IMR-90 (cell line): ENCODE results near the gene RNF166. TPM values are rescaled to one million over a fixed set of nuclear protein-coding genes. Genes with fewer than 3 reads are reported as not detected.

ENCODE experiments used
- ATAC-seq: fragments of 200-7000 bp; cut with Tn5 transposase; 2 replicates; pipeline ENCODE4 v1.9.1; 2020; ENCODE audit warnings: low read depth, mild to moderate bottlenecking, moderate library complexity
- BruUV-seq: library from RNA; stranded (reverse); fragments of 400-500 nt; replicated peaks from 2 replicates; lab custom pipeline; 2021; lab: Mats Ljungman, UMichigan
- CTCF ChIA-PET: fragments of 300-600 bp; formaldehyde crosslinking; extraction: SDS; loops from one replicate; lab custom pipeline; 2021; ENCODE audit warnings: antibody characterized with exemption; lab: Yijun Ruan, JAX
- POLR2A ChIA-PET: fragments of 300-600 bp; sonication (Branson Sonifier 250); formaldehyde crosslinking; loops from one replicate; lab custom pipeline; 2022; ENCODE audit warnings: antibody characterized with exemption; ENCODE audit not compliant: unreplicated experiment; lab: Charles Lee
- DNase-seq: peaks from one replicate; pipeline ENCODE4 v3.0.0; 2013
- H2AFZ ChIP-seq: replicated peaks from 2 replicates; pipeline ENCODE3; 2013; ENCODE audit warnings: low read length, mild to moderate bottlenecking; ENCODE audit not compliant: poor library complexity
- H2AK5ac ChIP-seq: 2 replicates; pipeline ENCODE4 v1.6.1; 2013; ENCODE audit warnings: low read depth, low read length, inconsistent platforms
- H2AK9ac ChIP-seq: replicated peaks from 2 replicates; pipeline ENCODE3; 2013; ENCODE audit warnings: mild to moderate bottlenecking, low read depth, low read length, moderate library complexity; ENCODE audit not compliant: poor library complexity
- H2BK120ac ChIP-seq: 2 replicates; pipeline ENCODE4 v1.6.1; 2013; ENCODE audit warnings: low read depth, low read length, inconsistent platforms
- H2BK15ac ChIP-seq: 3 replicates; pipeline ENCODE4 v1.6.1; 2013; ENCODE audit warnings: low read depth, low read length, inconsistent platforms
- H2BK20ac ChIP-seq: 2 replicates; pipeline ENCODE4 v1.6.1; 2013; ENCODE audit warnings: low read depth, mild to moderate bottlenecking, inconsistent platforms, low read length, moderate library complexity
- H2BK5ac ChIP-seq: 2 replicates; pipeline ENCODE4 v1.6.1; 2013; ENCODE audit warnings: mild to moderate bottlenecking, low read depth, low read length, inconsistent platforms; ENCODE audit not compliant: poor library complexity, severe bottlenecking
- H3K14ac ChIP-seq: replicated peaks from 2 replicates; pipeline ENCODE4 v1.6.1; 2013; ENCODE audit warnings: low read depth, low read length, inconsistent platforms
- H3K18ac ChIP-seq: 2 replicates; pipeline ENCODE4 v1.6.1; 2013; ENCODE audit warnings: low read depth, low read length, control low read depth
- H3K23ac ChIP-seq: 2 replicates; pipeline ENCODE4 v1.6.1; 2013; ENCODE audit warnings: low read depth, low read length, inconsistent platforms
- H3K27ac ChIP-seq: 2 replicates; pipeline ENCODE4 v1.5.1; 2013; ENCODE audit warnings: mild to moderate bottlenecking, control low read depth, low read length; ENCODE audit not compliant: insufficient read depth
- H3K27me3 ChIP-seq: 2 replicates; pipeline ENCODE4 v1.6.1; 2013; ENCODE audit warnings: low read length; ENCODE audit not compliant: control insufficient read depth, insufficient read depth
- H3K36me3 ChIP-seq: 2 replicates; pipeline ENCODE4 v1.6.1; 2013; ENCODE audit warnings: low read length, mixed read lengths; ENCODE audit not compliant: control insufficient read depth, insufficient read depth
- H3K4ac ChIP-seq: 2 replicates; pipeline ENCODE4 v1.6.1; 2013; ENCODE audit warnings: low read depth, low read length, inconsistent platforms
- H3K4me1 ChIP-seq: 2 replicates; pipeline ENCODE4 v1.6.1; 2013; ENCODE audit warnings: low read length, mixed read lengths; ENCODE audit not compliant: control insufficient read depth, insufficient read depth
- H3K4me2 ChIP-seq: 2 replicates; pipeline ENCODE4 v1.6.1; 2013; ENCODE audit warnings: low read depth, mild to moderate bottlenecking, control low read depth, low read length, moderate library complexity
- H3K4me3 ChIP-seq: 2 replicates; pipeline ENCODE4 v1.5.1; 2013; ENCODE audit warnings: low read depth, mild to moderate bottlenecking, control low read depth, low read length, moderate library complexity; ENCODE audit not compliant: insufficient read depth
- H3K56ac ChIP-seq: 2 replicates; pipeline ENCODE4 v1.6.1; 2013; ENCODE audit warnings: low read length, inconsistent platforms; ENCODE audit not compliant: insufficient read depth; ENCODE audit errors: extremely low read depth
- H3K79me1 ChIP-seq, 2 experiments: 2 replicates each; pipeline ENCODE4 v1.6.1; 2013; ENCODE audit warnings: low read length in 2 of 2, inconsistent platforms in 1 of 2, low read depth in 1 of 2
- H3K9ac ChIP-seq: 2 replicates; pipeline ENCODE4 v1.6.1; 2013; ENCODE audit warnings: low read depth, low read length, control low read depth
- H3K9me1 ChIP-seq: 2 replicates; pipeline ENCODE4 v1.6.1; 2013; ENCODE audit warnings: low read length, inconsistent platforms; ENCODE audit not compliant: insufficient read depth
- H3K9me3 ChIP-seq: 2 replicates; pipeline ENCODE4 v1.6.1; 2013; ENCODE audit warnings: low read length; ENCODE audit not compliant: control insufficient read depth, insufficient read depth
- H4K20me1 ChIP-seq: 2 replicates; pipeline ENCODE4 v1.6.1; 2013; ENCODE audit warnings: low read length, inconsistent platforms; ENCODE audit not compliant: insufficient read depth
- H4K5ac ChIP-seq: 2 replicates; pipeline ENCODE4 v1.6.1; 2013; ENCODE audit warnings: mild to moderate bottlenecking, low read depth, low read length, control low read depth
- H4K8ac ChIP-seq, 2 experiments: 2 replicates each; pipeline ENCODE4 v1.6.1; 2013; ENCODE audit warnings: low read depth in 2 of 2, low read length in 2 of 2, control low read depth in 1 of 2, inconsistent platforms in 1 of 2
- H4K91ac ChIP-seq: 2 replicates; pipeline ENCODE4 v1.6.1; 2013; ENCODE audit warnings: low read depth, low read length, inconsistent platforms; ENCODE audit not compliant: insufficient read depth
- BHLHE40 ChIP-seq: fragments of 150-350 bp; IDR thresholded peaks from 2 replicates; pipeline ENCODE4 v1.6.1; 2016; ENCODE audit warnings: mild to moderate bottlenecking, low read depth, low read length
- ELK1 ChIP-seq: fragments of 150-350 bp; IDR thresholded peaks from 2 replicates; pipeline ENCODE4 v1.6.1; 2016; ENCODE audit warnings: low read depth, mild to moderate bottlenecking, low read length, moderate library complexity, borderline replicate concordance
- FOS ChIP-seq: fragments of 150-350 bp; IDR thresholded peaks from 2 replicates; pipeline ENCODE4 v1.6.1; 2016; ENCODE audit warnings: low read depth, low read length
- MAZ ChIP-seq: IDR thresholded peaks from 2 replicates; pipeline ENCODE4 v1.6.1; 2012; ENCODE audit warnings: low read depth, mild to moderate bottlenecking, low read length, improper control_type of control experiment, moderate library complexity, borderline replicate concordance
- MXI1 ChIP-seq: IDR thresholded peaks from 2 replicates; pipeline ENCODE4 v1.6.1; 2012; ENCODE audit warnings: low read depth, mild to moderate bottlenecking, low read length, moderate library complexity, borderline replicate concordance
- NFE2L2 ChIP-seq: fragments of 150-350 bp; IDR thresholded peaks from 2 replicates; pipeline ENCODE4 v1.6.1; 2016; ENCODE audit warnings: low read depth, mild to moderate bottlenecking, low read length
- POLR2A ChIP-seq: IDR thresholded peaks from 2 replicates; pipeline ENCODE4 v1.6.1; 2012; ENCODE audit warnings: mild to moderate bottlenecking, low read depth, low read length
- RAD21 ChIP-seq: IDR thresholded peaks from 2 replicates; pipeline ENCODE4 v1.6.1; 2012; ENCODE audit warnings: low read length, improper control_type of control experiment
- RCOR1 ChIP-seq: IDR thresholded peaks from 2 replicates; pipeline ENCODE4 v1.6.1; 2012; ENCODE audit warnings: mild to moderate bottlenecking, low read length, improper control_type of control experiment; ENCODE audit not compliant: insufficient replicate concordance
- WGBS, 2 experiments: methylation state at CpG; one replicate each; pipeline versions ENCODE4 v1.1.5 to v1.1.7; 2013; ENCODE audit warnings: missing lambda C conversion rate in 2 of 2; ENCODE audit not compliant: insufficient read length in 1 of 2; ENCODE audit errors: extremely low coverage in 2 of 2; 5-methylcytosine and 5-hydroxymethylcytosine counted together
- dilution Hi-C: fragments of 300-500 bp; cut with HindIII; formaldehyde crosslinking; loops from one replicate; pipeline ENCODE4 v1.14.3; 2018; ENCODE audit warnings: low sequenced_read_pairs; ENCODE audit not compliant: unreplicated experiment
- in situ Hi-C: fragments of 300-500 bp; cut with MboI; formaldehyde crosslinking; loops from 3 replicates; pipeline ENCODE4 v1.14.3; 2019; ENCODE audit warnings: low sequenced_read_pairs, inconsistent platforms, mixed read lengths
- intact Hi-C: fragments of 100-400 bp; cut with micrococcal nuclease; formaldehyde crosslinking; loops from 2 replicates; pipeline ENCODE4 v1.10.0; 2022
- polyA plus RNA-seq, 3 experiments: library from polyadenylated mRNA; depleted of rRNA; stranded (reverse); fragments of >200 nt; gene quantifications; 2 replicates each; pipeline ENCODE4 v1.2.3, GENCODE V29; 2012; ENCODE audit warnings: low replicate concordance in 1 of 3
- total RNA-seq: library from RNA; depleted of rRNA; stranded (reverse); fragments of >200 nt; gene quantifications from 2 replicates; pipeline ENCODE4 v1.2.3, GENCODE V29; 2012

RNF166 gene
- total and polyA plus RNA-seq, 2 of the 4 experiments (the other 2 are of a cell fraction): 8.1 to 17.4 TPM

- Histone ChIP-seq H2AK5ac (no peak overlapping the region), H3K56ac (no peak overlapping the region), H3K23ac (no peak overlapping the region), H2BK15ac (no peak overlapping the region), H3K4me2 (no peak overlapping the region), H2AK9ac (peak overlapping the region; percentile 78), H2BK120ac (no peak overlapping the region), H3K36me3 (peaks cover 7% of the 10 kb centered on the region; the same call in 1 of the 2 replicates), H4K8ac (no peak overlapping the region), H3K18ac (no peak overlapping the region), H3K4me1 (no peaks in the 10 kb centered on the region), H3K27me3 (no peaks in the 10 kb centered on the region), H3K4ac (no peak overlapping the region), H3K79me1 (no peaks in the 10 kb centered on the region), H2AFZ (no peak overlapping the region), H3K9ac (no peak overlapping the region), H3K14ac (no peak overlapping the region), H3K27ac (no peak overlapping the region), H4K20me1 (0 out of 2 replicates have a peak, but pooled peaks cover 9% of the 10 kb centered on the region), H3K9me1 (no peaks in the 10 kb centered on the region), H3K4me3 (no peak overlapping the region), H3K9me3 (no peaks in the 10 kb centered on the region), H4K5ac (no peak overlapping the region), H2BK20ac (no peak overlapping the region), H4K91ac (no peak overlapping the region), H2BK5ac (no peak overlapping the region)
- no TSS peak for BruUV-seq
- ChIA-PET POLR2A (no interaction called here), CTCF (no interaction called here)
- in situ Hi-C loops: no loop called here
- intact Hi-C loops: no loop called here
- ATAC-seq: no peak
- TF ChIP-seq ELK1 (no peak), FOS (no peak), BHLHE40 (no peak), NFE2L2 (no peak), RCOR1 (no peak), RAD21 (no peak), MAZ (no peak), POLR2A (no peak), MXI1 (no peak)
- 91% methylated on average over 12 of the region's 22 CpGs; no CpG with 5 or more reads in 1 of the 2 experiments for WGBS, 2 experiments
- dilution Hi-C loops: no loop called here
- no peak for DNase-seq
Observed at GRCh38 chr16:88676502-88677242, 29.5 kb downstream of the RNF166 start.
